HG02588 (cell line): ENCODE results near the gene ZNF304.
"Not testable (repeated sequence)": the region's sequence is repeated elsewhere in the genome, so short reads cannot be mapped to it uniquely, and the experiment has no call there.

ENCODE experiments used
- ATAC-seq: cut with Tn5 transposase; IDR thresholded peaks from one replicate; pipeline ENCODE4 v1.9.1; 2021; ENCODE audit warnings: mild to moderate bottlenecking, moderate library complexity; ENCODE audit not compliant: unreplicated experiment

The ZNF304 gene

DNA sequence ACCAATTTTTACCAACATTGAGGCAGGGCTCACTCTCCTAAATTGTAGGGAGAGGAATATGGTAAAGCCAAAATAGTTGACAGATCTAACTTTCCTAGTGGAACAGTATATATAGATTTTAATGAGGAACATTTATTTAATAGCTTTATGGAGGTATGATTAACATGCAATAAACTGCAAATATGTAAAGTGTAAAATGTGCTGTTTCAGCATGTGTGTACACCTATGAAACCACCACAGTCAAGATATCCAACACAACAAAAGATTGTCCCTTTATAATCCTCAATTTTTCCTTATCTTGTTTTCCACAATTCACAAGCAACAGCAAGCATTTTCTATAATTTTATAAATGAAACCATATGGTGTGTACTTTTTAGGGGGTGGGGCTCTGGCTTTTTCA, 8.2 kb downstream of the ZNF304 start:
- no peak for ATAC-seq

GRCh38 chr19:57362419-57362818, 11.3 kb downstream of the ZNF304 start:
- ATAC-seq, result no peak

DNA sequence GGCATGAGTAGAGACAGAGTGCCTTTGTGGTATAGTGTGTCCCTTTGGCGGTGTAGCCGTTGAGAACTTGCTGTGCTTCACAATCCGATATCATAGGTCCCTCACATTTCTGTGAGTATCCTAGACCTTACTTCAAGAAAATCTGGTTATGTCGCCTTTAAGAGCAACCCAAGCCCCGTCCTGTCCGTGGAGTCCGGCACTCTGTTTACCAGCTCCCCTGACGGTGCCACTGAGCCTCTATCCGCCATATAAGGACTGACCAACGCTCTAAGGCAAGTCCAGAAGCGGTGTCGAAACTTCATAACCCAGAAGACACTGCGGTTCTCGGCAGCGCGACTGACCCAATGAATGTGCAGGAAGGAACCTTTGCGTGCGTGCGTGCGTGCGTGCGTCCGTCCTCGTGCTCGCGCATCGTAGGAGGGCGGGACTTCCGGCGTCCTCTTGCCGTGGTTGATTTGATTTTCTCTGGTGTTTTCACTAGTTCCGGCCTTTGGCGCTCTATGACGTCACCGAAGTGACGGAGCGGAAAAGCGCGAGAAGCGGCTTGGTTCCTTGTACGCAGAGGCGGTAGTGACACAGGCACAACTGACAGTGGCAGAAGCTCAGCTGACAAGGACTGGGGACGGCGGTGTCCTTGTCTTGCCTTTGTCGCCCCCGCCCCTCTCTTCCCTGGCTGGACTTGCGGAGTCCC, 12.1 kb downstream of the ZNF304 start, which contains the start of the genes TRAPPC2B and ZNF547:
Gene TRAPPC2B, plus strand, starts transcription at position 555 of the 691 bp plus-strand sequence. CDS start 1,283 bp downstream, outside the sequence.
Gene ZNF547, plus strand, starts transcription at position 555 of the 691 bp plus-strand sequence. CDS start 5,005 bp downstream, outside the sequence.
- peak; percentile 94 for ATAC-seq

DNA sequence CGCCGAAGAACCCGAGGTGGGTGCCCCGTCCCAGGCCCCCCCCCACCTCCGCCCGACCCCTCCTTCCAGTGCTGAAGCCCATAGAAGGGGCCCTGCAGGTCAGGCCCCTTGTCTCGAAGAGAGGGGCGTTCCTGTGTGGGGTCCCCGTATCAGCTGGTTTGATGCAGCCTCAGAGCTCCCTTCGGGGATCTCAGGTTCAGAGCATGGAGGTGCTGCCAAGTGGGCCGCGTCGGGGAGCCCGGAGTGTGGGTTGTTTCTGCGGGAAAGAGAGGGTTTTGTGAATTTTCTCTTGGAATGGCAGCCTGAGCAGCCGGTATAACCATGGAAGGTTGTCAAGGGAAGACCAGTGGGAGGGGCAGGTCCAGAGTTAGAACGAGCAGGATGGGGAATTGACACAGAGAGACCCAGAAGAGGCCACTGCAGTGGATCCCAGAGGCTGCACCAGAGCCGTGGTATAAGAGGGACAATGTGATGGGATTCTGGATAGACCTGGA, 12.7 kb downstream of the ZNF304 start:
- no peak for ATAC-seq

- ATAC-seq, result no peak
Measured at GRCh38 chr19:57366776-57367175, 15.7 kb downstream of the ZNF304 start.

DNA sequence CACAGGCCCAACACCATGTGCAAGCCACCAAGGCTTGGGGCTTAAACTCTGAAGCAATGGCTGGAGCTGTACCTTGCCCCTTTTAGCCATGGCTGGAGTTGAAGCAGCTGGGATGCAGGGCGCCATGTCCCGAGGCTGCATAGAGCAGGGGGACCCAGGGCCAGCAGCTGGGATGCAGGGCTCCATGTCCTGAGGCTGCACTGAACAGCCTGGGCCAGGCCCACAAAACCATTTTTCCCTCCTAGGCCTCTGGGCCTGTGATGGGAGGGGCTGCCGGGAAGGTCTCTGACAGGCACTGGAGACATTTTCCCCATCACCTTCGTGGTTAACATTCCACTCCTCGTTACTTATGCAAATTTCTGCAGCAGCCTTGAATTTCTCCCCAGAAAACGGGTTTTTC, 23.1 kb downstream of the ZNF304 start:
- ATAC-seq, result no peak

- not testable (repeated sequence) for ATAC-seq
Measured at GRCh38 chr19:57374647-57375046, 23.6 kb downstream of the ZNF304 start.

DNA sequence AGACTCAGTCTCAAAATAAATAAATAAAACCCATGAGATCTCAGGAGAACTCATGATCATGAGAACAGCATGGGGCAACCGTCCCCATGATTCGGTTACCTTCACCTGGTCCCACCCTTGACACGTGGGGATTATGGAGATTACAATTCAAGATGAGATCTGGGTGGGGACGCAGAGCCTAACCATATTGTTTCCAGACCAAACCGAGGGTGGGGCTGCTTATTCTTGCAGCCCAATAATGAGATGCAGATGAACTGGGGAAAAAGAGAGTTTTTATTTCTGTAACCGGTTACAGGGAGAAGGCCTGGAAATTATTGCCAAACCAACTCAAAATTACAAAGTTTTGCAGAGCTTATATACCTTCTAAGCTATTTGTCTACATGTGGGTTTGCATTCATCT, 25.1 kb downstream of the ZNF304 start:
- no peak for ATAC-seq

DNA sequence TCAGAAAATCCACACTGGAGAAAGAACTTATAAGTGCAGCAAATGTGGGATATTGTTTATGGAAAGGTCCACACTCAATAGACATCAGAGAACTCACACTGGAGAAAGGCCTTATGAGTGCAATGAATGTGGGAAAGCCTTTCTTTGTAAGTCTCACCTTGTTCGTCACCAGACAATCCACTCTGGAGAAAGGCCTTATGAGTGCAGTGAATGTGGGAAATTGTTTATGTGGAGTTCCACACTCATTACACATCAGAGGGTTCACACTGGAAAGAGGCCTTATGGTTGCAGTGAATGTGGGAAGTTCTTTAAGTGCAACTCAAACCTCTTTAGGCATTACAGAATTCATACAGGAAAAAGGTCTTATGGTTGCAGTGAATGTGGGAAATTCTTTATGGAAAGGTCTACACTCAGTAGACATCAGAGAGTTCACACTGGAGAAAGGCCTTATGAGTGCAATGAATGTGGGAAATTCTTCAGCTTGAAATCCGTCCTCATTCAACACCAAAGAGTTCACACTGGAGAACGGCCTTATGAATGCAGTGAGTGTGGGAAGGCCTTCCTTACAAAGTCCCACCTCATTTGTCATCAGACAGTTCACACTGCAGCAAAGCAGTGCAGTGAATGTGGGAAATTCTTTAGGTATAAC, 26.6 kb downstream of the ZNF304 start:
- no peak for ATAC-seq

- no peak for ATAC-seq
Measured at GRCh38 chr19:57380923-57381322, 29.9 kb downstream of the ZNF304 start.

DNA sequence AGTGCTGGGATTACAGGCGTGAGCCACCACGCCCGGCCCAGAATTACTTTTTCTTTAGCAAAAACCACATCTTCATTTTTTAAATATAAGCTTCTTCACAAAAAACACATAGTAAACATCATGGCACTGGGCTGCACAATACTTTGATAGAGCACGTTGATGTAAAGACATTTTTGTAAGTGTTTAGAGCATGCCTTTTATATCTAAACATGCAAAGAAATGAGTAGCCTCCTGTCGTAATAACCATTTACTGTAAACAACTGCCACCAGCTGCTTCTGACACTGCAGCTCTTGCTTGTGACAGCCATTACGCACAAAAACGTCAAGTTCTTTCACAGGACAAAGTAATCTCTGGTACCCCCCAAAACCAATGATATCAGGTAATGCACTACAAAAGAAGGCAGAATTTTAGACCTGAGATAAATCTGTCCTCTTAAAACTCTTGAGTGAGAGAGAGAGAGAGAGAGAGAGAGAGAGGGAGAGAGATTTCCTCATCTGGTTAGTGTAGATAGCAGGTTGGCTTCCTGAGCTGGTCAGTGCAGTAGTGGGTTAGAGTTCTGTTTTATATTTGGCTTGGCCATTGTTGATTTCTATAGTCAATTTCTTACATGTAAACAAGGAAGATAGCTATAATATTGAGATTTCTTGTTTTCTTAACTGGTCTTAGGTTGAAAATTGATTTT, 31.9 kb downstream of the ZNF304 start:
- no peak for ATAC-seq

DNA sequence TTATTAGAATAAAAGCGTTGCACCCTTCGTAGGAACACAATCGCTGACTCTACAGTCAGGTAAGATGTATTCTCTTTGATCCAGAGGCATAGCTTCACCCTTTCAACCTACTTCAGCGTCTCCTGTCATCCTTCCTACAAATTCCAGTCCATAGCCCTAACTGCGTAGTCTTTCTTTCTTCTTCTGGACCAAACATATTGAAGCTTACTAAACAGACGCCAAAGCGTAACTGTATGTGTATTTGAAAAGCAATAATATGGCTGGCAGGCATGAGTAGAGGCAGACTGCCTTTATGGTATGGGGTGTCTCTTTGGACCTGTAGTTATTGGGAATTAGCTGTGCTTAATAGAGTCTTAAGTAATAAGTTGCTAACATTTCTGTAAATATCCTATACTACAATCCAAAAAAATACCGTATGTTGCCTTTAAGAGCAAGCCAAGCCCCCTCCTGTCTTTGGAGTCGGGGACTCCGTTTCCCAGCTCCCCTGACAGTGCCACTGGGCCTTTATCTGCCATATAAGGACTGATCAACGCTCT, 38.2 kb downstream of the ZNF304 start:
- ATAC-seq, result no peak

GRCh38 chr19:57389730-57390598, 38.9 kb downstream of the ZNF304 start, which contains the start of gene ZNF548:
Gene ZNF548, plus strand, starts transcription at chr19:57389854. Its CDS starts 246 bp downstream, at chr19:57390100.
- ATAC-seq, result peak; percentile 98

- no peak for ATAC-seq
Measured at GRCh38 chr19:57395710-57396109, 44.6 kb downstream of the ZNF304 start.

- no peak for ATAC-seq
Measured at GRCh38 chr19:57398868-57399267, 47.8 kb downstream of the ZNF304 start.

- no peak for ATAC-seq
Measured at GRCh38 chr19:57403737-57404563, 52.9 kb downstream of the ZNF304 start.

- no peak for ATAC-seq
Measured at GRCh38 chr19:57406516-57407123, 55.5 kb downstream of the ZNF304 start.
